ENCODE results near the gene TERB1. TPM values are rescaled to one million over a fixed set of nuclear protein-coding genes. Genes with fewer than 3 reads are reported as not detected.

TERB1 gene
- total RNA-seq, 1 donor from 2014 or later, result 0.10 TPM

DNA sequence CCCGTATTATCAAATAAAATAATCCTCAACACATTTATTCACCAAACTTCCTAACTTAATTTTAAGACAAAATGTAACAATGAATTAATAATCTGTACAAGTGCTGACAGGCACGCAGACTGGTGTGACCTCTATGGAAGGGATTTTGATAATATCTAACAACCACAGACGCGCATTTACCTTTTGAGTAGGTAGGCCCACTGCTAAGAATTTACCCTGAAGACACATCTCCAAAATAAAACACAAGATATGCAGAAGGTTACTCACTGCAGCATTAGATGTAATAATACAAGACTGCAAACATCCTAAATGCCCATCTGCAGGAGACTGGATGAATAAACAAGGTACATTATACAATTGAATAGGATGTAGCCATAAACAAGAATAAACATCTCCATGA, 82.1 kb downstream of the TERB1 start:
- Mint-ChIP-seq H3K27me3 (ENCODE audit: unreplicated experiment) (peaks cover 1% of the 10 kb centered on the region), H3K4me3 (ENCODE audit: unreplicated experiment) (no peak overlapping the region), H3K27ac (ENCODE audit: unreplicated experiment) (no peak overlapping the region), H3K36me3 (ENCODE audit: low read depth, unreplicated experiment) (peaks cover 15% of the 10 kb centered on the region), H3K4me1 (ENCODE audit: unreplicated experiment) (no peaks in the 10 kb centered on the region), H3K9me3 (ENCODE audit: unreplicated experiment) (no peaks in the 10 kb centered on the region)
- DNase-seq (ENCODE audit: low spot score), result no peak
- TF ChIP-seq, protein P1, sequence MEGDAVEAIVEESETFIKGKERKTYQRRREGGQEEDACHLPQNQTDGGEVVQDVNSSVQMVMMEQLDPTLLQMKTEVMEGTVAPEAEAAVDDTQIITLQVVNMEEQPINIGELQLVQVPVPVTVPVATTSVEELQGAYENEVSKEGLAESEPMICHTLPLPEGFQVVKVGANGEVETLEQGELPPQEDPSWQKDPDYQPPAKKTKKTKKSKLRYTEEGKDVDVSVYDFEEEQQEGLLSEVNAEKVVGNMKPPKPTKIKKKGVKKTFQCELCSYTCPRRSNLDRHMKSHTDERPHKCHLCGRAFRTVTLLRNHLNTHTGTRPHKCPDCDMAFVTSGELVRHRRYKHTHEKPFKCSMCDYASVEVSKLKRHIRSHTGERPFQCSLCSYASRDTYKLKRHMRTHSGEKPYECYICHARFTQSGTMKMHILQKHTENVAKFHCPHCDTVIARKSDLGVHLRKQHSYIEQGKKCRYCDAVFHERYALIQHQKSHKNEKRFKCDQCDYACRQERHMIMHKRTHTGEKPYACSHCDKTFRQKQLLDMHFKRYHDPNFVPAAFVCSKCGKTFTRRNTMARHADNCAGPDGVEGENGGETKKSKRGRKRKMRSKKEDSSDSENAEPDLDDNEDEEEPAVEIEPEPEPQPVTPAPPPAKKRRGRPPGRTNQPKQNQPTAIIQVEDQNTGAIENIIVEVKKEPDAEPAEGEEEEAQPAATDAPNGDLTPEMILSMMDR (IDR thresholded peaks at IDR 0.05; ENCODE audit: unreplicated experiment), result no peak

DNA sequence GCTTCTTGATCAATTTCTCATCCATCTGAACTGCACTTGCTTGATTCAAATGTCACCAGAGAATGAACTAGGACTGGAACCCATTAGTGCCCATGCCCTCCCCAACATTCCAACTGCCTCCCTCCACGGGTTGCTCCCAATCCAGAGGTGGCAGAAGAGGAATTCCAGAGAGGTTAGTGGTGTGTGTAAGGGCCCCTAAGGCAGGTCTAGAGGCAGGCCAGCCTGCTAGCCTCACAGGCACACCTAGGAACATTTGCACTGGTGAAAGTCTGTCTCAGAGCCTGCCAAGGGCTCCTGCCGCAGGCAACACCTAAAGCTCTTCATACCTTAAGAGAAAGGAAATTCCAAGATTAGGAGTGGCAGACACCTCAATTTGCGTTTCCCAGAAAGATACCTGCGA, 83.6 kb downstream of the TERB1 start:
- H3K36me3 Mint-ChIP-seq (ENCODE audit: low read depth, unreplicated experiment), result peaks cover 4% of the 10 kb centered on the region
- no peak for DNase-seq (ENCODE audit: low spot score)
- H3K4me3 Mint-ChIP-seq (ENCODE audit: unreplicated experiment), result no peak overlapping the region
- H3K27me3 Mint-ChIP-seq (ENCODE audit: unreplicated experiment), result peaks cover 1% of the 10 kb centered on the region
- no peaks in the 10 kb centered on the region for H3K9me3 Mint-ChIP-seq (ENCODE audit: unreplicated experiment)
- H3K4me1 Mint-ChIP-seq (ENCODE audit: unreplicated experiment), result no peaks in the 10 kb centered on the region
- H3K27ac Mint-ChIP-seq (ENCODE audit: unreplicated experiment), result no peak overlapping the region
- TF ChIP-seq, protein P1 (IDR thresholded peaks at IDR 0.05; ENCODE audit: unreplicated experiment), result no peak

DNA sequence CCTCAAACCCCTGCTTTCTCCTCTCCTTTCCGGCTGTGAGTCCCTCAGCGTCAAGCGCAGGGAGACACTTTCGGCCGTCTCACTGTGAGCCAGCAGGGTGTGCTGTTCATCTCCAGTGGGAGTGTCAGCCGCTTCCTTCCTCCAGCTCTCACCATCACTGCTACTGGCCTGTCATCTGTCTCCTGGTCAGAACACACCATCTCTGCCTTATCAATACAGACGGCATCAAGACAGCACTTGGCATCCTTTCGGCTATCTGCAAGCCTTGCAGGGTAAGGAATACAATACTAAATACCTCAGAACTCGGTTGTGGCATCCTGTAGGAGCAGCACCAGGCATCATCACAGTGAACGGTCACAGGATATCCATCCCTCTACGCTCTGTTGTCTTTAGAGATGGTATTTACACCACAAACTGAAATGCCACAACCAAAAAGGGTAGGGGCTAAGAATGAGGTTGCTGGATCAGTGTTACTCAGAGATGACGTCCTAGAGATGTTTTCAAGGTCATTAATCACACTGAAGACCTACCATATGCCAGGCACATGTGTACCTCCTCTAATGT, 84.2 kb downstream of the TERB1 start:
- TF ChIP-seq, protein P1 (IDR thresholded peaks at IDR 0.05; ENCODE audit: unreplicated experiment), result peak; percentile 19
- Mint-ChIP-seq H3K27me3 (ENCODE audit: unreplicated experiment) (peaks cover 1% of the 10 kb centered on the region), H3K9me3 (ENCODE audit: unreplicated experiment) (no peaks in the 10 kb centered on the region), H3K4me3 (ENCODE audit: unreplicated experiment) (no peak overlapping the region), H3K27ac (ENCODE audit: unreplicated experiment) (no peak overlapping the region), H3K4me1 (ENCODE audit: unreplicated experiment) (no peaks in the 10 kb centered on the region), H3K36me3 (ENCODE audit: low read depth, unreplicated experiment) (peaks cover 9% of the 10 kb centered on the region)
- DNase-seq (ENCODE audit: low spot score), result peak; percentile 58

DNA sequence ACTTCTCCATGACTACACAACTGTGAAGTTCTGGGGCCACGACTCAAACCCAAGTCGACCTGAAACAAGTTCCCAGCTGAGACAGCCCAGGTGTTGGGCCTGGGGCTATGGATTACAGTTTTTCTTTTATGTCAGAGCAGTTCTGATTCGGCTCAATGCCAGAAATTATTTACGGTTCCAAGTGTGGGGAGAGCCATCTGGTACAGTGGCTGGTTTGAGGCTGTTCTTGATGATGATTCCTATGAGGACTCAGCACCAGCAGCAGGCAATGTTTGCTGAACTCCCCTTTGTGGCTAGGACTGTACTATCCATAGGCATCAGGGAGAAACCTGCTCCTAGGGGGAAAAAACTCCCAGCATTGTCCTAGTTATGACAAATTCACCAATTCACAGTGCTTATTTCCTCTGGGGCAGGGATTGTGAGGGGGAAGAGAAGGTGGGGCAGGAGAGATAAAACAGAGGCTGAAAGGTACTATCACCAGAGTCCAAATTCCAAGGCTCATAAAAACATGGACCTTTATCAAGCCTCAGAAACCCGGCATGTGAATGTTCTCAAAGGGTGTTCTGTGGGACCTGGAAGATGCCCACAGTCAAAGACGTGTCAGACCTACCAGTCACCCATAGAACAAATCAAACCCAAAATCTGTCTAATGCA, 86.6 kb downstream of the TERB1 start:
- Mint-ChIP-seq H3K4me3 (ENCODE audit: unreplicated experiment) (no peak overlapping the region), H3K36me3 (ENCODE audit: low read depth, unreplicated experiment) (peaks cover 9% of the 10 kb centered on the region), H3K9me3 (ENCODE audit: unreplicated experiment) (no peaks in the 10 kb centered on the region), H3K27ac (ENCODE audit: unreplicated experiment) (peak overlapping the region; percentile 37), H3K27me3 (ENCODE audit: unreplicated experiment) (peaks cover 1% of the 10 kb centered on the region), H3K4me1 (ENCODE audit: unreplicated experiment) (no peaks in the 10 kb centered on the region)
- DNase-seq (ENCODE audit: low spot score), result no peak
- TF ChIP-seq, protein P1 (IDR thresholded peaks at IDR 0.05; ENCODE audit: unreplicated experiment), result no peak

DNA sequence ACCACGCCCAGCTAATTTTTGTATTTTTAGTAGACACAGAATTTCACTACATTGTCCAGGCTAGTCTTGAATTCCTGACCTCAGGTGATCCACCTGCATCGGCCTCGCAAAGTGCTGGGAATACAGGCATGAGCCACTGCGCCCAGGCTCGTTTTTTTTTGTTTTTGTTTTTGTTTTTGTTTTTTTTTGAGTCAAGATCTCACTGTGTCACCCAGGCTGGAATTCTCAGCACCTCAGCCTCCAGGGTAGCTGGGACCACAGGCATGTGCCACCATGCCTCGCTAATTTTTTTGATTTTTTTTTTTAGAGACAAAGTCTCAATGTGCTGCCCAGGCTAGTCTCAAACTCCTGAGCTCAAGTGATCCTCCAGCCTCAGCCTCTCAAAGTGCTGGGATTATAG, 87.3 kb downstream of the TERB1 start:
- H3K27me3 Mint-ChIP-seq (ENCODE audit: unreplicated experiment), result peaks cover 1% of the 10 kb centered on the region
- no peaks in the 10 kb centered on the region for H3K4me1 Mint-ChIP-seq (ENCODE audit: unreplicated experiment)
- H3K9me3 Mint-ChIP-seq (ENCODE audit: unreplicated experiment), result no peaks in the 10 kb centered on the region
- no peak overlapping the region for H3K27ac Mint-ChIP-seq (ENCODE audit: unreplicated experiment)
- DNase-seq (ENCODE audit: low spot score), result no peak
- H3K36me3 Mint-ChIP-seq (ENCODE audit: low read depth, unreplicated experiment), result peaks cover 9% of the 10 kb centered on the region
- H3K4me3 Mint-ChIP-seq (ENCODE audit: unreplicated experiment), result no peak overlapping the region
- TF ChIP-seq, protein P1 (IDR thresholded peaks at IDR 0.05; ENCODE audit: unreplicated experiment), result no peak
